GM18526 (cell line): ENCODE measurements around the gene ADISSP.

Source experiments
- POLR2A ChIP-seq: IDR thresholded peaks from 3 replicates; pipeline ENCODE4 v1.6.1; 2011; ENCODE audit not compliant: insufficient read length; ENCODE audit errors: extremely low read depth

Gene ADISSP

DNA sequence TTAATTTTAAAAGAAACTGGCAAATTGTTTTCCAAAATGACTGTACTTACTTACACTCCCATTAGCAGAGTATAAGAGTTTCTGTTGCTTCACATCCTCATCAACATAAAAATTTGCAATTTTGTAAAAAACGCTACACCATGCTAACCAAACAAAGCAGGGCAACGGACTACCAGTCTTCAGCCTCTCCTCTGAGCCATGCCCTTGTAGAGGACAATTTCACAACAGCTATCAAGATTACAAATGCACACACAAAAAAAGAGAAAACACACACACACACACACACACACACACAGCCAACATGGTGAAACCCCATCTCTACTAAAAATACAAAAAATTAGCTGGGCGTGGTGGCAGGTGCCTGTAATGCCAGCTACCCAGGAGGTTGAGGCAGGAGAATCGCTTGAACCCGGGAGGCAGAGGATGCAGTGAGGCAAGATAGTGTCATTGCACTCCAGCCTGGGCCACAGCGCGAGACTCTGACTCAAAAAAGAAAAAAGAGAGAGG, 4.1 kb upstream of the ADISSP start:
- TF ChIP-seq POLR2A: no peak

DNA sequence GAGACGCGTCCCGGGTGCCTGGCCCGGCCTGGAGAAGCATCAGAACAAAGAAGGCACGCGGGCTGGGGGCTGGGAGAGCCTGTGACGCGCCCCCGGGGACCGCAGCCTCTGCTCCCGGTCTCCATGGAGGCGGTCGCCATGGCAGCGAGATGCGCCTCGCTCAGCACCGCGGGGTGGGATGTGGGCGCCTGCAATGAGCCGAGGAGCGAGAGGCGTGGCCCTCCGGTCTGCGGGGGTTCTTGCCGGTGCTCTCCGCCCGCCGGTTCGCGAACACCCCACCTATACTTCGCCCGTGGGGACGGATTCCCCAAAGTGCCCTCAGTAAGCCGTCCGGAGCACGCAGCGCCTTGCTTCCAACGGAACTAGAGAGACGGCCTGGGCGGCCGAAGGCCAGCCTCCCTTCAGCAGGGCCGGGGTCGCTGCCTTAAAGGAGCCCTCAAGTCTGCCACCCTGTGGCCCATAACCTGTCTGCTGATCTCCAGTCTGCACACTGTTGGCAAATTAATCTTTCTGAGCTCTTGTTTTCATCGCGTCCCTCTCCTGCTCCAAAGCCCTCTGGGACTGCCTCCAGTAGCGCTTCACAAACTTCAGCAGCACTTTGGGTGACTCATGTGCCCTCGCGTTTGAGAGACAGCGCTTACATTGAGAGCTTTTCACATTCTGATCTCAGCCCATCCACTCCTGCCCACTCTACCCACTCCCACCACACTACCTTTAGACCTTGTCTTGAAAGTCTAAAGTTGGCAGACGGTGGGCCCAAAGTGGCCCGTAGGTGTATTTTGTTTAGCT, 983 bp upstream of the ADISSP start:
- no peak for TF ChIP-seq POLR2A

DNA sequence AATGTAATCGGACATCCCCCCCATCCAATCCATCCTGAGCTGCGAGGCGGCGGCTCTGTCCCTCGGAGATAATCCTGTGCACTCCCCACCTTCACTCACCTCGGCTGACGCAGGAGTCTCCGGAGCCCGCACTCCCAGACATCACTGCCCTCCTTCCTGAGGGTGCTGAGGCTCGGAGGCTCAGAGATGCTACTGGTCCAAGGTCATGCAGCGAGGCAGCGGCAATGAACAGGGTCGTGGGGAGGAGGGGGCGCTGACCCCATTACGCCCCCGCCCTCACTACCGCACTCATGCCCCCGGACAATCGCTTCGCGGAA, 485 bp downstream of the ADISSP start:
- TF ChIP-seq POLR2A: no peak

DNA sequence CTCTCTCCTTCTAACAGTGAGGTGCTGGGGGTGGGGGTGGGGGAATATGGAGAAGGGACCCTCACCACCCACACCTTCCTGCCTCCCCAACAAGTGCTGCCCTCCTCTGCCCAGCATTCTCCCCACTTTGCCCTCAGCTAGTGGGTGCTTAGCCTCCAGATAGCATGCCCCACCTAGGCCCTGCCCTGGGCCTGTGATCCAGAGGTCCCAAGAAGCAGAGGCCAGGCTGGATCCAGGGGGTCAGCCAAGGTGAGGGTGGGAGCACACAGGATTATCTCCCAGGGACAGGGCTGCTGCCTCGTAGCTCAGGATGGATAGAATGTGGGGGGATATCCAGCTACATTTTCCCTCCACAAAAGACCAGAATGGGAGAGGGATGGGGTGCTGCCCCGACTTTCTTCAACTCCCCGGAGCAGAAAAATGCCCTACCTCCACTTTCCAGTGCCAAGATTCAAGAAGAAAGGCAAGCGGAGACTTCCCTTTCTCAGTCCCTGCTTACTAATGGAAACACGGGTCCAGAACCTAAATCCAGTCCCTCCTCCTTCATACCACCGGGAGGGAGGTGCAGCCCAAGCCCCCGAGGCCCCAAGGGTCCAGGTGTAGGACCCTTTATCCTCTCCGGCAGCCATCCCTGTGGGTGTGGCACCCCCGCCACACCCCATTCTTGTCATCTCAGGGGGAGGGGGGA, 987 bp downstream of the ADISSP start:
- TF ChIP-seq POLR2A: no peak

DNA sequence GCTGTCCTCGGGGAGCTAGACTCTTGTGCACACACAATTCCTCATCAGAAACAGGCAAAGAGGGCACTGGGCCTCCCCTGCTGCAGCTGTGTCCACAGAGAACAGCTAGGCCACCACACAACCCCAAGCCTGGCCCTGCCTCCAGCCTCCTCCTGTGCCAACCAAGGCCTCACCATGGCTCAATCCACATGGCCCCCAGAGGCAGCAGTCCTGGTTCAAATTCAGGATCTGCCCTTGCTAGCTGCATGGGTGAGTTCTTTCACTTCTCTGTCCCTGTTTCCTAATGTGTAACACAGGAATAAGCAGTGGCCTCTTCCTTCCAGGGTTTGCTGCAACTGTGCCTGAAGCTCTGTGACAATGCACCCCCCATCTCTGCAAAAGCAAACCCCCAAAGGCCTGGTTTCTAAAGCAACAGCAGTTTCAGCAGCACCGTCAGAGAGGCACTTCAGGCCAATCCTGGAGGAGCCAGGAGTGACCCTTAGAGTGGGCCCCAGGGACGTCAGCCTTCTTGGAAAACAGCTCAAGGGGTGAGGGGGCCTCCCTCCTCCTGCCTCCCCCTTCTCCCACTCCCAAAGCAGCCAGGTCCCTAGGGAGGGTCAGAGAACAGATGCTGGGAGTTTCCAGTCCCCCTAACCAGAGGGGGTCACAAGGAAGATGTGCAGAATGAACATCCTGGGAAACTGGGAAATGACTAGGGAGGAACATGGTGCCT, 2.2 kb downstream of the ADISSP start:
- TF ChIP-seq POLR2A: no peak

DNA sequence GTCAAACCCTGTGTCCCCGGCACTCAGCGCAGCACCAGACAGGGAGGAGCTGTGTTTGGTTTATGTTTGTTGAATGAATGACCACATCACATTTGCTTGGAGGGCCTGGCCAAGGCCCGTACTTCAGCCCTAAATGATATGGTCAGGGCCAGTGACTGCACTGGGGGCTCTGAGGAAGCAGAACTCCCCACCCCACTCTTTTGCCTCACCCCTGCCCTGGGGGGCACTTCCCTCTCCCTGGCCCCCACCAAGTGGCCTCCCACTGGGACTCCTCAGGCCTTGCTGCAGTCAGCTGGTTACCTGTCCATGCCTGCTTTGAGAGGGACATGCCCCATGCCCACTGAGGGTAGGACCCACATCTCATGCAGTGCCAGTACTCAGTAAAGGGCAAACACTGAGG, 2.9 kb downstream of the ADISSP start:
- TF ChIP-seq POLR2A: no peak

DNA sequence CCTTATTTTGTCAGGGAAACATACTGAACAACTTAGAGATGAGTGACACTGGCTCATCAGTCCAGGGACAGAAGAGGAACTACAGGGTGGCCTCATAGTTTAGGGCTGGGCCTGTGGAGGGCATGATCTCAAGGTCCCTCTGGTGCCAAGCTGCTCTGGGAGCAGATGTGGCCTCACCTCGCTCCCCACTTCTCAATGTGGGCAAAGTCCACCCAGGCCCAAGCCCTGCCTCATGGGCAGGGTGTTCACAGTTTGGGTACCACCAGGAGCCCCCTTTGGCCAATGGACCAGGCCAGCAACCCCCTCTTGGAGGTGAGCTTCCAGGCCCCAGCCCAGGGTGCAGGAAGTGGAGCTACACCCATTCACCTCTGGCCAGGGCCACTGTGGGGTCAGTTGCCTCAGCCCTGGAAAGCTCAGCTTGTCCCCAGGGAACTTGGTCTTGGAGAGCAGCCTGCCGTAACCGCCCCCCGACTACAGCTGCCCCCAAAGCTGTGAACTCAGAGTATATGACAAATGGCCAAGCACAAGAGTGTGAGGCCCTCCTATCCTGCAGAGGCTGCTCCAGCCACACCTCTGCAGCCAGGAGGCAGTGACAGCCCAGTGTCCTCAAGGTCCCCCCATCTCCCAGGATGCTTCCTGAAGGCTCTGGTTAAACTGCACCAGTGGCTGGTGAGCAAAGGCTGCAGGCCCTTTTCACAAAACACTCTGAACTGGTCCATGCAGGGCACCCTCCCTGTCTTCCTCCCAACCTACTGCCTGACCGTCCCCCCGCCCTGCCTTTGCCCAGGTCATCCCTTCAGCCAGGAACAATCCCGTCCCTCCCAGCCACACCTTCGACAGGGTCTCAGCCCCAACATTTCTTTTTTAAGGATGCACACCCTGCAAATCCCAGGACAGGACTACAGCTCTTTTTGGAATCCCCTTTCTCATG, 3.6 kb downstream of the ADISSP start:
- no peak for TF ChIP-seq POLR2A

DNA sequence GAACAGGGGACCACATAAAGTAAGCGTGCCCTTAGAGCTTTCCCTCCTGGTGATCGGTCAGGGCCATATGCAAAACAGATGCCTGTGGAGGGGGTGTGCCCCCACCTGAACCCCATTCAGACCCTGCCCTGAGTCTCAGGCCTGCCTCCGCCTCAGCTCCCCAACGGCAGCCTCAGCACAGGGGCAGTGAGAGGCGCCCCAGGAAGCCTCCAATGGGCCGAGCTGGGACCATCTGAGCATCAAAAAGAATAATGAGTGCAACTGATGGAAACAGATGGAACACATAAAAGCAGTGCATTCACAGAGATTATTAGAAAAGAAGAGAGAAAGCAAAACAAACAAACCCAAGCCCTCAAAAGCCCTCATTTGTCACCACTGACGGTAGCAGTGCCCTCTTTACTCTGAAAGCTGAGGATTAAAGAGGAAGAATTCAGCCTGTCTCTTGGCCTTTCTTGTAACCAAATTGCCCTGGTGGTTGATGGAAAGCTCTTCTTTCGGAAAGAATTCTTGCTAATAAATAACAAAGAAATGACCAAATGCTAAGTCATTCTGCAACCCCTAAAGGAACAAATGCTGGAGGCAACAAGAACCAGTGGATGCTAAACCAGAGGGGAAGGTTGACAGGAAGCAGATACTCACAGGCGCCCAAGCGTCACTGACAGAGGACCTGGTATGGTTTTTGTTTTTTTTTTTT, 6.8 kb downstream of the ADISSP start:
- TF ChIP-seq POLR2A: no peak

DNA sequence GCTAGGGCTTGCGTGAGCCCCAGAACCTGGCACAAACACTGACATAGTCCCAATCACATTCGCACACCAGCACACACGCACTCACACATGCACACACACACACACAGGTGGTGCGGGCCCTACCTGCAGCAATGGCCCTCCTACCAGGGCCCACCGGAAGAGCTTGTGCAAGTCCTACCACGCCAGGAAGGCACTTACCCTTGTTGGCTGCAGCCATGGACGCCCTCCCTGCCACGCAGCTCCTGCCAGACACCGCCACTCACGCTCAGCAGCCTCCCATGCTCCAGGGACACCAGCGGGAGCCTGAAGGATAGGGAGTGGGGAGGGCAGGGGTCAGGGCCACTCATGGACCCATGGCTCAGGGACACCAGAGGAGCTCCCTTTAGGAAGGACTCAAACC, 7.7 kb downstream of the ADISSP start:
- TF ChIP-seq POLR2A: no peak

DNA sequence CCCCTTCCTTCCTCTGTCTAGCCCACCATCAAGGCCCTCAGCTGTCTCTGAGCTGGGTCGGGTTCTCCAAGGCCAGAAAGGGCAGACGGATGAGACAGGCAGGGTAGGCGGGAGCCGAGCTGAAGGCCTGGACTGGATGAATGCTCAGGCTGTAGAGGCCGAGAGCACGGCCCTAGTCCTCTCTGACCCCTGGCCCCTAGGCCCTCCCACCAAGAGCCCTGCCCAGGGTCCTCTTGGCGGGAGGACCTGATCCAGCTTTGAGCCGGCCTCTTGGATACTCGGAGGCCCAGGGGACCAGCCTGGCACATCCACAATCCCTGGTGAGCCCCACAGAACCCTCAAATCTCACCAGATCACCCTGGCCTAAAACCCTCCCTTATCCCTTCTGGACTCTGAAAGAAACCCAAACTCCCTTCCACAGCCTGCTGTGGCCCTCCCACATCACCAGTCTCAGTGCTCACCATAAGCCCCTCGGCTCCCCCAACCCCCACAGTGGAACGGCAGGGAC, 8.2 kb downstream of the ADISSP start:
- no peak for TF ChIP-seq POLR2A

DNA sequence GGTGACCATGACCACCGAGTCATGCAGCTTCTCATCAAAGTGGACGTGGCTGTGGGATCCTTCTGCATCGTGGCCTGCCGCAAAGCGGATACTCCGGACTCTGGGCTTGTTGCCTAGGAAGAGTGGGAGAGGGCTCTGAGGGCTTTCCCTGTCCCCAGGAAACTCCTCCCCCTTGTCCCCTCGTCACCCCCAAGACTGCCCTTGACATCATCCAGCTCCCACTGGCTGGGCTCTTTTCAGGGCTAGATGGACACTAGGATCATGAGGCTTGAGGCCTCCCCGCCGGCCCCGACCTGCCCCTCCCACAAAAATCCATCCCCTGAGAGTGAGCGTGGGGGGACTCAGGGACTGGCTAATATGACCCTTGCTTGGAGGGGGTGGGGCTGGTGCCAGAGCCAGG, 9.0 kb downstream of the ADISSP start:
- TF ChIP-seq POLR2A: no peak

DNA sequence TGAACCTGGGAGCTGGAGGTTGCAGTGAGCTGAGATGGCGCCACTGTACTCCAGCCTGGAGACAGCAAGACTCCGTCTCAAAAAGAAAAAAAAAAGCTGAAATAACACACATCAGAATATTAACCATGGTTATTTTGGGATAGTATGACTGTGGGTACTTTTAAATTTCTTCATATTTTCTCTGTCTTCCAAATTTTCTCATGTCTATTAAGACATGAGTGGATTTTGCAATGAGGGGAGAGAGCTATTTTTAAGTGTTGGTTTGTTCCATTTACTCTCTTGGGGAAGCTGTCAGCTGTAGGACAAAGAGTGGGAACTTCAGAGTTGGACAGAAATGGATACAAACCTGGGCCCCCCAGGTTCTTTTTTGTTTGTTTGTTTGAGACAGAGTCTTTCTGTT, 10.3 kb downstream of the ADISSP start:
- TF ChIP-seq POLR2A: no peak

DNA sequence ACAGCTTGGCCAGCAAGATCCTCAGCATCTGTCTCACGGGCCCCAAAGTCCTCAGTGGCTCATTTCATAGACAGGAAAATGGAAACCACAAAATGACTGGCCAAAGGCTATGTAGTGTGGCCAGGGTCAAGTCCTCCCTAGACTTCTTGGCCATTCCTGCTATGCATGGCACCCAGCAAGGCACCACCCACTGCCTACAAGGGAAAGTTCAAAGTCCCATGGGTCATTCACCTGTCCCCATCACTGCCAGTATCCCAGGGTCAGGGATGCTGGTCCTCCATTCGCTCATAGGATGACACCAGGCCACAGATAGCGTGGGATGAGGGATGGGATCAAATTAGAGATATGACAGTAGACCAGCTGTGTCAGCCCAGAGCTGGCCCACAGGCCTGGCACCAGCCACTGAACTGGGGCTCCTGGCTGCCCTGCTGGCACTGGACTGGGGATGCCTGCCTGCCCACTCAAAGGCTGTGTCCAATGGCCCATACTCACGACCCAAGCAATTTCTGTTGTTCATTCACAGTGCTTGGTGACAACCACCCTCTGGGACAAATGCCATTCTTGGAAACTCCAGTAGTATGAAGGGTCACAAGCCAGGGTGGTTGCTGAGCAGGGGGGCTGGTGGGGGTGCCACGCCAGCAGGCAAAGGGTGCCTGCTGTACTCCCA, 11.6 kb downstream of the ADISSP start:
- no peak for TF ChIP-seq POLR2A

DNA sequence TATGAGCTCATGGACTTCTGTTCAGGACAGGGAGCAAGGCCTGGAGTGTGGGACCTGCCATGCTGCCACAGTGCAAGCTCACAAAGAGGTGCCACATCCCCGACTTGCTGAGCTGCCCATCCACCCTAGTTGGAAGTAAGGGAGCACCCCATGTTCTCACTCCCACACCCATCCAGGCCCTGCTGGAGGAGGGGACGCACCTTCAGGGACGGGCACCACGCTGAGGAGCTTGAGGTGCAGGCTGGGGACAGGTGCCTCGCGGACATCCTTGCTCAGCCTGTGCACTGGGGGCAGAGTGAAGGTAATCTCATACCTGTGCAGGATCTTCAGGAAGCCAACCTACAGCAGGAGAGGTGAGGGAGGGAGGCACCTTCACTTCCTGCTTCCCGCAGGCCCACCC, 12.3 kb downstream of the ADISSP start:
- TF ChIP-seq POLR2A: no peak

DNA sequence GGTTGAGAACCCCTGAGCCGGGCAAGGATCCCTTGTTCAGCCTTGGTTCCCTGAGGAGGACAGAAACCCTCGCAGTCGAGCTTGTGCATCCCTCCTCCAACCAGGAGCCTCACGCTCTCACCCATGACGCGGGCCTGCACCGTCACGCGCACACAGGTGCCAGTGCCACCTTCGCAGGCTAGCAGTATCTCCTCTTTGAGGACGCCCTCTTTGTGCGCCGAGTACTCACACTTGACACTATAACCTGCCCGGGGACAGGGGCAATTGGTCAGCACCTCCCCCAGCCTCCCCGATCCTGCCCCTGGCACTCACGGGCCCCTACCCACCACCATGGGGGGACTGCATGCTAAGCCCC, 13.3 kb downstream of the ADISSP start:
- no peak for TF ChIP-seq POLR2A
